Transverse colon (tissue), 4 donors: ENCODE results near the gene MAS1L. TPM values are rescaled to one million over a fixed set of nuclear protein-coding genes. Genes with fewer than 3 reads are reported as not detected.

Experiments
- DNase-seq: peaks from one replicate; pipeline ENCODE4 v3.0.0-alpha.2; 2019
- H3K27ac ChIP-seq, 4 donors: fragments of 200-600 bp; sonication (generic); 2 replicates each; pipeline ENCODE4 v1.5.1; 2016 to 2018; ENCODE audit warnings: inconsistent platforms in 4 of 4
- H3K27me3 ChIP-seq: fragments of 200-600 bp; sonication (generic); 2 replicates; pipeline ENCODE4 v1.5.1; 2017; ENCODE audit warnings: inconsistent platforms
- H3K36me3 ChIP-seq, 4 donors: fragments of 200-600 bp; sonication (generic); 2 replicates each; pipeline ENCODE4 v1.5.1; 2017 to 2019; ENCODE audit warnings: inconsistent platforms in 4 of 4
- H3K4me1 ChIP-seq, 4 donors: fragments of 200-600 bp; sonication (generic); 2 replicates each; pipeline ENCODE4 v1.5.1; 2017 to 2020; ENCODE audit warnings: inconsistent platforms in 4 of 4
- H3K4me3 ChIP-seq, 4 donors: fragments of 200-600 bp; sonication (generic); 1 replicate in 1 of 4; 2 replicates in 3 of 4; pipeline versions ENCODE4 v1.5.1 to v1.6.1; 2017 to 2019; ENCODE audit warnings: inconsistent platforms in 4 of 4
- H3K9me3 ChIP-seq, 2 donors: fragments of 200-600 bp; sonication (generic); 2 replicates each; pipeline ENCODE4 v1.5.1; 2017 to 2019; ENCODE audit warnings: inconsistent platforms in 2 of 2
- EP300 ChIP-seq: sonication (generic); formaldehyde crosslinking; IDR thresholded peaks from one replicate; pipeline ENCODE4 v1.6.1; 2017; ENCODE audit warnings: antibody characterized with exemption, low read depth
- POLR2A ChIP-seq: fragments of 450-650 bp; IDR thresholded peaks from one replicate; pipeline ENCODE4 v1.6.1; 2016; ENCODE audit warnings: antibody characterized with exemption, mild to moderate bottlenecking, moderate library complexity
- POLR2AphosphoS5 ChIP-seq, 3 donors: sonication (generic); formaldehyde crosslinking; IDR thresholded peaks; one replicate each; pipeline ENCODE4 v1.6.1; 2016; ENCODE audit warnings: antibody characterized with exemption in 3 of 3
- WGBS, 2 donors: methylation state at CpG; one replicate each; pipeline ENCODE4 v1.1.5; 2018; ENCODE audit warnings: low coverage in 1 of 2; 5-methylcytosine and 5-hydroxymethylcytosine counted together
- in situ Hi-C, 4 donors: fragments of 200-750 bp; cut with MboI; loops; one replicate each; pipeline versions ENCODE4 v1.15.0 to v1.15.1; 2017; ENCODE audit warnings: low sequenced_read_pairs in 3 of 4, low pct_ligation_motif_present in 1 of 4, low pct_unique_long_range_greater_than_20kb in 1 of 4
- intact Hi-C: fragments of 100-400 bp; cut with DNase I; formaldehyde crosslinking; loops from one replicate; pipeline ENCODE4 v1.15.1; 2023; ENCODE audit warnings: low total_unique reads
- total RNA-seq, 4 donors: library from RNA; depleted of rRNA; stranded (reverse); fragments of >200 nt; gene quantifications; one replicate each; pipeline ENCODE4 v1.1.0, GENCODE V29; 2016
- TF ChIP-seq, protein P1 (sequence below), 5 experiments: fragments of 200-600 bp in 3 of 5; fragments of 450-650 bp in 2 of 5; sonication (generic) in 3 of 5; IDR thresholded peaks; 1 replicate in 2 of 5; 2 replicates in 3 of 5; pipeline ENCODE4 v1.5.1; 2016 to 2017; ENCODE audit warnings: antibody characterized with exemption in 5 of 5, inconsistent platforms in 3 of 5, mild to moderate bottlenecking in 2 of 5, moderate library complexity in 1 of 5

MAS1L gene
- total RNA-seq, 4 donors from 2014 or later, result not detected

DNA sequence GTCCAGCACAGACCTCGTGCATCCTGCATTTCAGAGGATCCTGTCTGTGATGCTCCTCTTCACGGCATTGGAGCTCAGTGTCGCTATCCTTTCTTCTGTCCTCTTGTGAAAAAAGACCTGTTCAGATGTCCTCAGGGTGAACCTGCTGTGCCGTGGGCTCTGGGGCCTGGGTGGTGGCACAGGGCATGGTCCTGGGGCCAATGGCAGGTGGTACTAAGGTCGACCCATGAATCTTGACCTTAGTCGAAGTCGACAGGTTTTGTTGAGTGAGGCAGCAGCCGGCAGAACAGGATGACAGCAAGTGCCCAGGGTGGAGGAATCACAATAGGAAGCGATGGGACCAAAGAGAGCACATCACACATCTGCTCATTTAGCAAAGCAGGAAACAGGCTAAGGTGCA, 22.0 kb upstream of the MAS1L start:
- Histone ChIP-seq H3K9me3 (no peaks in the 10 kb centered on the region), H3K4me3 (no peak overlapping the region), H3K4me1 (no peaks in the 10 kb centered on the region), H3K36me3 (no peaks in the 10 kb centered on the region), H3K27me3 (no peaks in the 10 kb centered on the region), H3K27ac (no peak overlapping the region)
- TF ChIP-seq EP300 (no peak), POLR2AphosphoS5 (IDR thresholded peaks at IDR 0.05) (no peak), POLR2A (no peak)
- TF ChIP-seq, protein P1, sequence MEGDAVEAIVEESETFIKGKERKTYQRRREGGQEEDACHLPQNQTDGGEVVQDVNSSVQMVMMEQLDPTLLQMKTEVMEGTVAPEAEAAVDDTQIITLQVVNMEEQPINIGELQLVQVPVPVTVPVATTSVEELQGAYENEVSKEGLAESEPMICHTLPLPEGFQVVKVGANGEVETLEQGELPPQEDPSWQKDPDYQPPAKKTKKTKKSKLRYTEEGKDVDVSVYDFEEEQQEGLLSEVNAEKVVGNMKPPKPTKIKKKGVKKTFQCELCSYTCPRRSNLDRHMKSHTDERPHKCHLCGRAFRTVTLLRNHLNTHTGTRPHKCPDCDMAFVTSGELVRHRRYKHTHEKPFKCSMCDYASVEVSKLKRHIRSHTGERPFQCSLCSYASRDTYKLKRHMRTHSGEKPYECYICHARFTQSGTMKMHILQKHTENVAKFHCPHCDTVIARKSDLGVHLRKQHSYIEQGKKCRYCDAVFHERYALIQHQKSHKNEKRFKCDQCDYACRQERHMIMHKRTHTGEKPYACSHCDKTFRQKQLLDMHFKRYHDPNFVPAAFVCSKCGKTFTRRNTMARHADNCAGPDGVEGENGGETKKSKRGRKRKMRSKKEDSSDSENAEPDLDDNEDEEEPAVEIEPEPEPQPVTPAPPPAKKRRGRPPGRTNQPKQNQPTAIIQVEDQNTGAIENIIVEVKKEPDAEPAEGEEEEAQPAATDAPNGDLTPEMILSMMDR (IDR thresholded peaks at IDR 0.05), result no peak
- intact Hi-C loops (no loop called here), in situ Hi-C loops (no loop called here)
- 85% methylated on average over 9 of the region's 9 CpGs; no CpG with 5 or more reads in 1 of the 2 donors for WGBS, 2 donors
- no peak for DNase-seq

DNA sequence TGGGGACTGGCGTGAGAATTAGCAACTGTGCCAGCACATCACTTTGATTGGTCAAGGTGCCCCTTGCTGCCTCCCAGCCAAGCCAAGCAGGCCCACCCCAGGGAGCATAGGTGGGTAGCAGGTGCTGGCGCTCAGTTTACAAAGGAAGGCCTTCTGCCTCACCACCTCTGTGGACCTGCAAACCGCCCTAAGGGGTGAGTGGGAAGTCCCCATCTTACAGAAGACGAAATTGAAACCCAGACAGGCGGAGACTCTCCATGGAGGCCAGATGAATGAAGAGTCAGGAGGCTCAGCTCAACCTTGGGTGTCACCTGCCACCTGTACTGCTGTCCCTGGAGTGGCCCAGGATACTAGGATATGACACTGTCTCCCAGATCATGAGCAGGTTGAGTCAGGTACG, 21.5 kb upstream of the MAS1L start:
- H3K27me3 ChIP-seq, result no peaks in the 10 kb centered on the region
- TF ChIP-seq EP300 (no peak), POLR2A (no peak), POLR2AphosphoS5 (IDR thresholded peaks at IDR 0.05) (no peak)
- TF ChIP-seq, protein P1 (IDR thresholded peaks at IDR 0.05), result no peak
- no peaks in the 10 kb centered on the region for H3K36me3 ChIP-seq
- H3K4me1 ChIP-seq, result no peaks in the 10 kb centered on the region
- intact Hi-C loops (no loop called here), in situ Hi-C loops (no loop called here)
- DNase-seq, result no peak
- no peak overlapping the region for H3K4me3 ChIP-seq
- H3K9me3 ChIP-seq, result no peaks in the 10 kb centered on the region
- H3K27ac ChIP-seq, result no peak overlapping the region
- 71% methylated on average over 6 of the region's 6 CpGs; no CpG with 5 or more reads in 1 of the 2 donors for WGBS, 2 donors

GRCh38 chr6:29507319-29507718, 19.6 kb upstream of the MAS1L start:
- Histone ChIP-seq H3K27ac (no peak overlapping the region), H3K36me3 (no peaks in the 10 kb centered on the region), H3K27me3 (no peaks in the 10 kb centered on the region), H3K4me3 (no peak overlapping the region), H3K9me3 (no peaks in the 10 kb centered on the region), H3K4me1 (no peaks in the 10 kb centered on the region)
- intact Hi-C loops (no loop called here), in situ Hi-C loops (no loop called here)
- WGBS, 2 donors, result 85% methylated on average over 5 of the region's 5 CpGs; no CpG with 5 or more reads in 1 of the 2 donors
- TF ChIP-seq POLR2AphosphoS5 (IDR thresholded peaks at IDR 0.05), result no peak
- TF ChIP-seq POLR2A, result no peak
- no peak for TF ChIP-seq EP300
- TF ChIP-seq, protein P1 (IDR thresholded peaks at IDR 0.05), result no peak
- no peak for DNase-seq

- H3K27ac ChIP-seq, result no peak overlapping the region
- in situ Hi-C loops, result no loop called here
- WGBS, 2 donors, result 68% methylated on average over 11 of the region's 11 CpGs; no CpG with 5 or more reads in 1 of the 2 donors
- no peaks in the 10 kb centered on the region for H3K9me3 ChIP-seq
- intact Hi-C loops, result no loop called here
- TF ChIP-seq POLR2AphosphoS5 (IDR thresholded peaks at IDR 0.05) (no peak), POLR2A (no peak), EP300 (no peak)
- TF ChIP-seq, protein P1 (IDR thresholded peaks at IDR 0.05), result no peak
- no peak for DNase-seq
- H3K36me3 ChIP-seq, result no peaks in the 10 kb centered on the region
- no peaks in the 10 kb centered on the region for H3K4me1 ChIP-seq
- no peak overlapping the region for H3K4me3 ChIP-seq
- H3K27me3 ChIP-seq, result no peaks in the 10 kb centered on the region
Measured at GRCh38 chr6:29506446-29507067, 18.8 kb upstream of the MAS1L start.
